Uterus (tissue), 2 donors: Measurements from ENCODE around the gene KRTAP11-1.

Experiments used
- CTCF ChIP-seq, 4 experiments: fragments of 200-600 bp in 2 of 4; fragments of 450-650 bp in 2 of 4; sonication (generic) in 2 of 4; IDR thresholded peaks; one replicate each; pipeline ENCODE4 v1.5.1; 2016 to 2019; ENCODE audit warnings: antibody characterized with exemption in 4 of 4, mild to moderate bottlenecking in 2 of 4, moderate library complexity in 1 of 4
- POLR2A ChIP-seq, 2 donors: fragments of 450-650 bp; IDR thresholded peaks; one replicate each; pipeline ENCODE4 v1.6.1; 2016; ENCODE audit warnings: antibody characterized with exemption in 2 of 2, mild to moderate bottlenecking in 1 of 2, moderate library complexity in 1 of 2

- TF ChIP-seq CTCF (IDR thresholded peaks at IDR 0.05) (no peak), POLR2A (IDR thresholded peaks at IDR 0.05) (no peak)
Observed at GRCh38 chr21:30880914-30881313, 466 bp downstream of the KRTAP11-1 start.
